Keratinocyte (primary cell): Measurements from ENCODE around the gene PCDHGB1. TPM values are rescaled to one million over a fixed set of nuclear protein-coding genes. Genes with fewer than 3 reads are reported as not detected.
"Not testable (repeated sequence)": the region's sequence is repeated elsewhere in the genome, so short reads cannot be mapped to it uniquely, and the experiment has no call there.

Experiments
- DNase-seq: peaks from one replicate; pipeline ENCODE4 v3.0.0-alpha.2; 2011; ENCODE audit warnings: low read depth, missing footprints, low spot score
- FAIRE-seq: peaks from 2 replicates; lab custom pipeline; 2011; peaks lifted over from hg19 to GRCh38; lab: Jason Lieb, UNC
- H2AFZ ChIP-seq: 2 replicates; pipeline ENCODE4 v1.6.0; 2012; ENCODE audit warnings: low read length, control low read depth, inconsistent platforms; ENCODE audit not compliant: control insufficient read depth
- H3K27ac ChIP-seq: 2 replicates; pipeline ENCODE4 v1.5.1; 2011; ENCODE audit warnings: low read length; ENCODE audit not compliant: control insufficient read depth, insufficient read depth
- H3K27me3 ChIP-seq: 3 replicates; pipeline ENCODE4 v1.6.0; 2011; ENCODE audit warnings: low read length; ENCODE audit not compliant: control insufficient read depth, insufficient read depth; ENCODE audit errors: extremely low read depth
- H3K36me3 ChIP-seq, 2 experiments: 2 replicates in 1 of 2; 3 replicates in 1 of 2; pipeline ENCODE4 v1.5.1; 2011; ENCODE audit warnings: low read length in 2 of 2, mild to moderate bottlenecking in 1 of 2; ENCODE audit not compliant: control insufficient read depth in 2 of 2, insufficient read depth in 2 of 2; ENCODE audit errors: extremely low read depth in 1 of 2
- H3K4me1 ChIP-seq: 3 replicates; pipeline ENCODE4 v1.5.1; 2011; ENCODE audit warnings: low read length; ENCODE audit not compliant: control insufficient read depth, insufficient read depth; ENCODE audit errors: extremely low read depth
- H3K4me2 ChIP-seq: 3 replicates; pipeline ENCODE4 v1.6.0; 2011; ENCODE audit warnings: low read depth, low read length; ENCODE audit not compliant: control insufficient read depth, insufficient read depth; ENCODE audit errors: extremely low read depth
- H3K4me3 ChIP-seq, 3 experiments: fragments of 200-600 bp in 1 of 3; sonication (generic) in 1 of 3; 2 replicates in 2 of 3; 3 replicates in 1 of 3; pipeline ENCODE4 v1.5.1; 2011 to 2016; ENCODE audit warnings: low read length in 3 of 3, mild to moderate bottlenecking in 3 of 3, control low read depth in 2 of 3, inconsistent platforms in 1 of 3, low read depth in 1 of 3, mixed read lengths in 1 of 3, mixed run types in 1 of 3, moderate library complexity in 1 of 3; ENCODE audit not compliant: control insufficient read depth in 2 of 3, insufficient read depth in 2 of 3; ENCODE audit errors: extremely low read depth in 1 of 3
- H3K79me2 ChIP-seq: 2 replicates; pipeline ENCODE4 v1.6.0; 2012; ENCODE audit warnings: low read length; ENCODE audit not compliant: control insufficient read depth, insufficient read depth
- H3K9ac ChIP-seq: 3 replicates; pipeline ENCODE4 v1.6.0; 2011; ENCODE audit warnings: low read length; ENCODE audit not compliant: control insufficient read depth, insufficient read depth; ENCODE audit errors: extremely low read depth
- H3K9me1 ChIP-seq: 3 replicates; pipeline ENCODE4 v1.6.0; 2011; ENCODE audit warnings: low read length; ENCODE audit not compliant: control insufficient read depth, insufficient read depth; ENCODE audit errors: extremely low read depth
- H3K9me3 ChIP-seq: 2 replicates; pipeline ENCODE4 v1.5.1; 2012; ENCODE audit warnings: low read depth, low read length; ENCODE audit not compliant: control insufficient read depth
- H4K20me1 ChIP-seq: 3 replicates; pipeline ENCODE4 v1.6.0; 2011; ENCODE audit warnings: low read length; ENCODE audit not compliant: control insufficient read depth, insufficient read depth; ENCODE audit errors: extremely low read depth
- EZH2 ChIP-seq: IDR thresholded peaks from one replicate; pipeline ENCODE4 v1.6.1; 2012; ENCODE audit warnings: inconsistent platforms, mild to moderate bottlenecking, low read length, moderate library complexity
- dilution Hi-C: fragments of 300-500 bp; cut with MboI; formaldehyde crosslinking; loops from one replicate; pipeline ENCODE4 v1.7.0; 2020; ENCODE audit warnings: low sequenced_read_pairs; ENCODE audit not compliant: extremely low pct_ligation_motif_present
- polyA plus RNA-seq, 5 experiments: library from polyadenylated mRNA; depleted of rRNA in 3 of 5; stranded (reverse) in 3 of 5; stranded (forward) in 1 of 5; unstranded in 1 of 5; fragments of >200 nt; gene quantifications; 1 replicate in 1 of 5; 2 replicates in 3 of 5; 3 replicates in 1 of 5; pipeline versions ENCODE4 v1.2.1 to v1.2.3, GENCODE V29; 2011 to 2012; ENCODE audit warnings: missing spikeins in 2 of 5, low read depth in 1 of 5, low replicate concordance in 1 of 5
- TF ChIP-seq, protein P1 (sequence below), 3 experiments: IDR thresholded peaks in 1 of 3; conservative IDR thresholded peaks in 1 of 3; optimal IDR thresholded peaks in 1 of 3; 2 replicates in 2 of 3; 3 replicates in 1 of 3; pipeline versions ENCODE3 to v1.5.1; 2011; ENCODE audit warnings: low read length in 3 of 3, mild to moderate bottlenecking in 3 of 3, moderate library complexity in 2 of 3, control low read depth in 1 of 3, inconsistent platforms in 1 of 3; ENCODE audit not compliant: insufficient read depth in 2 of 3; ENCODE audit errors: extremely low read depth in 1 of 3

Gene PCDHGB1
- polyA plus RNA-seq, 1 donor (not counting 4 experiments of a cell fraction or from before 2014, with no cell fraction given) = 0.08 TPM

DNA sequence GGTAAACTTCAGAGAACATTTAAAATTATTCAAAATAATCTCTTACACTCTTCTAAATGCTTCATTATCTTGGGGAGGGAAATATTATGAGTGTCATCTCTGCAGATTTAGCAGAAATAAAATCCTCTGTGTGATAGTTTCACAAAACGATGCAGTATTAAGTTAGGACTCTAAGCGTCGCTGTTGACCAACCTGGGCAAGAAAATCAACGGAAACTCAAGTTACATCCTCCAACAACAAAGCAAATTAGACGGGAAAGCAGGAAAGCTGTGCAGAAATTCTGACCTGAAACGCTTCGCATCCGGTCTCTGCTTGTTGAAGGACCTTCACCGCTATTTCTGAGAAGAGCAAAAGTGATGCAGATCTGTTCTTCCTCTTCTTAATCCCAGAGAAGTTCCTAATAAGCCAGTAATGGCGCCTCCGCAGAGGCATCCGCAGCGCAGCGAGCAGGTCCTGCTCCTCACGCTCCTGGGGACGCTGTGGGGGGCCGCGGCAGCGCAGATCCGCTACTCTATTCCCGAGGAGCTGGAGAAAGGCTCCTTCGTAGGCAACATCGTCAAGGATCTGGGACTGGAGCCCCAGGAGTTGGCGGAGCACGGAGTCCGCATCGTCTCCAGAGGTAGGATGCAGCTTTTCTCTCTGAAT is 23.9 kb downstream of the PCDHGB1 start, which contains the start of gene PCDHGA6:
Gene PCDHGA6, plus strand, starts transcription at position 219 of the 645 bp plus-strand sequence. Its CDS starts 193 bp downstream, at position 412.
- Histone ChIP-seq H3K9me1 (no peaks in the 10 kb centered on the region), H3K27me3 (peaks cover 33% of the 10 kb centered on the region), H3K9ac (no peak within 1 kb of the TSS), H4K20me1 (no peaks in the 10 kb centered on the region), H3K27ac (no peak within 1 kb of the TSS), H3K9me3 (peaks cover 24% of the 10 kb centered on the region), H3K79me2 (no peaks in the 10 kb centered on the region), H3K4me2 (peak within 1 kb of the TSS; percentile 7), H2AFZ (peak within 1 kb of the TSS; percentile 11), H3K36me3 (no peaks in the 10 kb centered on the region), H3K4me3 (no peak within 1 kb of the TSS), H3K4me1 (no peaks in the 10 kb centered on the region)
- no peak for TF ChIP-seq EZH2
- TF ChIP-seq, protein P1, sequence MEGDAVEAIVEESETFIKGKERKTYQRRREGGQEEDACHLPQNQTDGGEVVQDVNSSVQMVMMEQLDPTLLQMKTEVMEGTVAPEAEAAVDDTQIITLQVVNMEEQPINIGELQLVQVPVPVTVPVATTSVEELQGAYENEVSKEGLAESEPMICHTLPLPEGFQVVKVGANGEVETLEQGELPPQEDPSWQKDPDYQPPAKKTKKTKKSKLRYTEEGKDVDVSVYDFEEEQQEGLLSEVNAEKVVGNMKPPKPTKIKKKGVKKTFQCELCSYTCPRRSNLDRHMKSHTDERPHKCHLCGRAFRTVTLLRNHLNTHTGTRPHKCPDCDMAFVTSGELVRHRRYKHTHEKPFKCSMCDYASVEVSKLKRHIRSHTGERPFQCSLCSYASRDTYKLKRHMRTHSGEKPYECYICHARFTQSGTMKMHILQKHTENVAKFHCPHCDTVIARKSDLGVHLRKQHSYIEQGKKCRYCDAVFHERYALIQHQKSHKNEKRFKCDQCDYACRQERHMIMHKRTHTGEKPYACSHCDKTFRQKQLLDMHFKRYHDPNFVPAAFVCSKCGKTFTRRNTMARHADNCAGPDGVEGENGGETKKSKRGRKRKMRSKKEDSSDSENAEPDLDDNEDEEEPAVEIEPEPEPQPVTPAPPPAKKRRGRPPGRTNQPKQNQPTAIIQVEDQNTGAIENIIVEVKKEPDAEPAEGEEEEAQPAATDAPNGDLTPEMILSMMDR (optimal IDR thresholded peaks at IDR 0.05 in 1 of 3, IDR thresholded peaks at IDR 0.05 in 1 of 3, conservative IDR thresholded peaks at IDR 0.05 in 1 of 3; ENCODE audit: extremely low read depth in 1 of 3, insufficient read depth in 2 of 3, low read length in 3 of 3) = peak in 2 of 3 experiments; percentile 31 to 33
- FAIRE-seq = no peak
- dilution Hi-C loops = no loop called here
- DNase-seq = no peak

DNA sequence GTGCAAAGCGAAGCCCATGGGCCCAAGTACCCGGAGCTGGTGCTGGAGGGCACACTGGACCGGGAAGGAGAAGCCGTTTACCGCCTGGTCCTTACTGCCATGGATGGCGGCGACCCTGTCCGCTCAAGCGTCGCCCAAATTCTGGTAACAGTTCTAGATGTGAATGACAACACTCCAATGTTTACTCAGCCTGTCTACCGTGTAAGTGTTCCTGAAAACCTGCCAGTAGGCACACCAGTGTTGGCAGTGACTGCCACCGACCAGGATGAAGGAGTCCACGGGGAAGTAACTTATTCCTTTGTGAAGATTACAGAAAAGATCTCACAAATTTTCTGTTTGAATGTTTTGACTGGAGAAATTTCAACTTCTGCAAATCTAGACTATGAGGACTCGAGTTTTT is 24.7 kb downstream of the PCDHGB1 start:
- Histone ChIP-seq H3K4me1 (no peaks in the 10 kb centered on the region), H3K9me3 (peaks cover 24% of the 10 kb centered on the region), H3K27me3 (peaks cover 33% of the 10 kb centered on the region), H3K4me3 (no peak overlapping the region), H2AFZ (no peak overlapping the region), H3K27ac (no peak overlapping the region), H3K4me2 (no peak overlapping the region), H4K20me1 (no peaks in the 10 kb centered on the region), H3K9ac (no peak overlapping the region), H3K79me2 (no peaks in the 10 kb centered on the region), H3K36me3 (no peaks in the 10 kb centered on the region), H3K9me1 (no peaks in the 10 kb centered on the region)
- TF ChIP-seq, protein P1 (optimal IDR thresholded peaks at IDR 0.05 in 1 of 3, IDR thresholded peaks at IDR 0.05 in 1 of 3, conservative IDR thresholded peaks at IDR 0.05 in 1 of 3; ENCODE audit: extremely low read depth in 1 of 3, insufficient read depth in 2 of 3, low read length in 3 of 3) = no peak
- no peak for TF ChIP-seq EZH2
- dilution Hi-C loops = no loop called here
- FAIRE-seq = no peak
- DNase-seq = no peak

DNA sequence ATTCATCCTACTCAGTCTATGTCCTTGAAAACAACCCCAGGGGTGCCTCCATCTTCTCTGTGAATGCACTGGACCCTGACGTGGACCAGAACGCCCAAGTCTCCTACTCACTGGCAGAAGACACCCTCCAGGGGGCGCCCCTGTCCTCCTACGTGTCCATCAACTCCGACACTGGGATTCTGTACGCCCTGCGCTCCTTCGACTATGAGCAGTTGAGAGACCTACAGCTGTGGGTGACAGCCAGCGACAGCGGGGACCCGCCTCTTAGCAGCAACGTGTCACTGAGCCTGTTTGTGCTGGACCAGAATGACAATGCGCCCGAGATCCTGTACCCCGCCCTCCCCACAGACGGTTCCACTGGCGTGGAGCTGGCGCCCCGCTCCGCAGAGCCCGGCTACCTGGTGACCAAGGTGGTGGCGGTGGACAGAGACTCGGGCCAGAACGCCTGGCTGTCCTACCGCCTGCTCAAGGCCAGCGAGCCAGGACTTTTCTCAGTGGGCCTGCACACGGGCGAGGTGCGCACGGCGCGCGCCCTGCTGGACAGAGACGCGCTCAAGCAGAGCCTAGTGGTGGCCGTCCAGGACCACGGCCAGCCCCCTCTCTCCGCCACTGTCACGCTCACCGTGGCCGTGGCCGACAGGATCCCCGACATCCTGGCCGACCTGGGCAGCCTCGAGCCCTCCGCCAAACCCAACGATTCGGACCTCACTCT is 25.7 kb downstream of the PCDHGB1 start:
- H3K27ac ChIP-seq, FAIRE-seq, H3K9ac ChIP-seq, dilution Hi-C loops, H4K20me1 ChIP-seq, H3K36me3 ChIP-seq, H3K4me1 ChIP-seq, H3K79me2 ChIP-seq, H3K4me2 ChIP-seq, H2AFZ ChIP-seq, H3K9me1 ChIP-seq, DNase-seq, H3K4me3 ChIP-seq: not testable (repeated sequence)
- peaks cover 26% of the 10 kb centered on the region for H3K27me3 ChIP-seq
- peaks cover 23% of the 10 kb centered on the region for H3K9me3 ChIP-seq
